ENCODE data around the gene DPY30.
"Not testable (repeated sequence)": the region's sequence is repeated elsewhere in the genome, so short reads cannot be mapped to it uniquely, and the experiment has no call there.

DPY30 gene

GRCh38 chr2:32039447-32040219, at the start of gene DPY30:
Gene DPY30 (minus strand): TSS chr2:32039805. CDS start chr2:32039456, 349 bp downstream.
- DNase-seq: peak; percentile 95 to 97 (median 95)

DNA sequence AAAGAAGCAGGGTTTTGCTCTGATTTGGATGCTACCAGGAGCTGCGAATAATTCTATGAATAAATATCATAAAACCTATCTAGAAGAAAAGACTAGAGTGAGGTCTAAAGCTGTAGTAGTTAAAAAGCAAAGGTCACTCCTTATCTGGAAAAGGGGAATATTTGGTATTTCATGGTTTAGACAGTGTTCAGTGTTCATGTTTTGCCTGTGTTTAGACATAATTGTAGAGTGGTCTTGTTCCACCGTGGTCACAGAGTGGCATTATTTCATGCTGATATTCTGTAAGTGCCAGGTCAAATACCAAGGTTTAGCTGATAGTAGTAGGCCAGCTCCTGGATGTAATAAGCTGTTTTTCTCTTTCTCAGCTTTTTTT, 34.5 kb upstream of the DPY30 start:
- DNase-seq: no peak

DNA sequence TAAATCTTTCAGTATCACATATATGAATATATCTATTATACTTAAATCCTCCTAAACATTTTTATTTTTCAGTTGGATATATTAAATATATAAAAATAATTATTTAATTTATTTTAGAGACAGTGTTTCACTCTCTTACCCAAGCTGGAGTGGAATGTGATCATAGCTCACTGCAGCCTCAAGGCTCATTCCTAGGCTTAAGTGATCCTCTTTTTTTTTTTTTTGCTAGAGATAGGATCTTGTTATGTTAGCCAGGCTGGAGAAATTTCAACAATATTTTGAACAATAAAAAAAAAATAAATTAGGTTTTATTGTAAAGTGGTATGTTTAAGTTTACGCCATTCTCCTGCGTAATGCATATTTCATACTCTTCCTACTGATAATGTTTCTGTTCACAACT, 27.9 kb upstream of the DPY30 start:
- DNase-seq: no peak

DNA sequence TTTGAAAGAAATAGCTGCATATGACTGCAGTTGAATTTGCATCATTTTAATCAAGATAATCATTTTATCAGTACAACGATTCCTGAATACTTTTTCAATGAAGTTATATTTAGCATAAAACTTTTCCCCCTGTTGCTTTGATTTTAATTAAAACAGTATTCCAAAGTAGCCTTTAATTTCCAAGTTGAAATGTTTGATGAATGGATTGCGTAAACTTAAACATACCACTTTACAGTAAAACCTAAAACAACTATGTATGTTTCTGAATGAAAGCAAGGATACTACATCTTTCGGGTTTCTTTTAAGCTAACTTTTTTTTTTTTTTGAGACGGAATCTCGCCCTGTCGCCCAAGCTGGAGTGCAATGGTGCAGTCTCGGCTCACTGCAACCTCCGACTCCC, 25.1 kb upstream of the DPY30 start:
- no peak for DNase-seq

- peak in 2 of 3 experiments; percentile 58 to 74 for DNase-seq
Measured at GRCh38 chr2:32064021-32064601, 24.5 kb upstream of the DPY30 start.

DNA sequence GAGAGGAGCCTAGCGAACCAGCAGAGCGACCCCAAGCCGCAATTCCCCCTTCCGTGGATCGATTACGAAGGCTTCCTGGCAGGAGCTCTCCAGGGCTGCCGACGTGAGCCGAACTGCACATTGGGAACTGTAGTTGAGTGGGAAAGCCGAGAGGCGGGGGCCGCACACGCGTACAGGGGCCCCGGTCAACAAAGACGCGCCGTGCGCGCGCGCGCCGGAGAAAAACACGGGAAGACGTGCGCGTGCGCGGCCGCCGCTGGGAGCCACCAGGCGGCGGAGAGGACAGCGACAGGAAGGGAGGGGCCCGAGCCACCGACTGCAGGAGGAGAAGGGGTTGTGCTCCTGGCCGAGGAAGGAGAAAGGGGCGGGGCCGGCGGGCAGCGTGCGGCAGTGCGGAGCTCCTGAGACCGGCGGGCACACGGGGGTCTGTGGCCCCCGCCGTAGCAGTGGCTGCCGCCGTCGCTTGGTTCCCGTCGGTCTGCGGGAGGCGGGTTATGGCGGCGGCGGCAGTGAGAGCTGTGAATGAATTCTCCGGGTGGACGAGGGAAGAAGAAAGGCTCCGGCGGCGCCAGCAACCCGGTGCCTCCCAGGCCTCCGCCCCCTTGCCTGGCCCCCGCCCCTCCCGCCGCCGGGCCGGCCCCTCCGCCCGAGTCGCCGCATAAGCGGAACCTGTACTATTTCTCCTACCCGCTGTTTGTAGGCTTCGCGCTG, 23.9 kb upstream of the DPY30 start, which contains the start of gene SPAST:
SPAST (plus strand) TSS at position 247 of the 711 bp plus-strand sequence; CDS start at position 523, 276 bp downstream.
- DNase-seq: peak; percentile 99 to 100 (median 99)

DNA sequence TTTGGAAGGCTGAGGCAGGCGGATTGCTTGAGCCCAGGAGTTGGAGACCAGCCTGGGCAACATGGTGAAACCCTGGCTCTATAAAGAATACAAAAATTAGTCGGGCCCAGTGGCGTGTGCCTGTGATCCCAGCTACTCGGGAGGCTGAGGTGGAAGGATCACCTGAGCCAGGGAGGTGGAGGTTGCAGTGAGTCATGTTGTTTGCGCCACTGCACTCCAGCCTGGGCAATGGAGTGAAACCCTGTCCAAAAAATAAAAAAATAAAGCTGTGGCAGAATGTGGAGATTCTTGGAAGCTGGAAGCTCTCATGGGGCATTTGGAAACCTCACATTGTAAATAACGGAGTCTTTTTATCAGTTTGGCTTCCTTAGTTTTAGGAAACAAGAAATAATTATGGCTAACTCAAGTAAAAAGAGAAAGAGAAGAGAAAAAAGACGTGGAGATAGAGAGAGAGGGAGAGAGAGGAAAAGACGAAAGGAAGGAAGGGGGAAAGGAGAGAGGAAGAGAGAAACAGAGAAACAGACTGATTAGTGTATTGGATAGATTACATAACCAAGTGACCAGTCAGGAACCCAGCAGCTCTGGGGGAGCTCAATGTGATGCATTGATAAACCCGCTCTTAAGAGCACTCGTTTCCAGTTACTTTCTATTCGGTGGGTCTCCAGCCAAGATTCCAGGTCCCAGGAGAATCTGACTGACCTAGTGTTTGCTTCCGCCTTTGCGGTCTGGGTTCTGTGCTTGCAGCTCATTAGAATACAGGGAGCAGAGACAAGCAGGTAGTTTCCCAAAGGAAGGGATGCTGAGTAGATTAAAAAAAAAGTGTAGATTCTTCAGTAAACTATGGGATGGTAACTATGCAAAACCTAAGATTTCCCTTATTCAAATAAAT, 22.6 kb upstream of the DPY30 start:
- DNase-seq: peak; percentile 41 to 77 (median 66)

- no peak for DNase-seq
Measured at GRCh38 chr2:32061430-32061829, 21.8 kb upstream of the DPY30 start.

DNA sequence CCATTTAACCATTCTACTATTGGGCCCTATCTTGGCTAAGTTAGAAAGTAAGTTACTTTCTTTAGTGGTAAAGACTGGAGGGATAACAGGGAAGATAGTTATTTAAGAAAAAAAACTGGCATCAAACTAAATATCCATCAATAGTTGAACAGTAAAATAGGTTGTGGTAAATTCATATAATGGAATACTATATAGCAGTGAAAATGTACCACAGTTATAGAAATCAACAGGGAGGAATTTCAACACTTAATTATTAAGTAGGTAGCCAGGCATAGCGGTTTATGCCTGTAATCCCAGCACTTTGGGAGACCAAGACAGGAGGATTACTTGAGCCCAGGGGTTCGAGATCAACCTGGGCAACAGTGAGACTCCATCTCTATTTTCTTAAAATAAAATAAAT, 20.7 kb upstream of the DPY30 start:
- DNase-seq: no peak

GRCh38 chr2:32058130-32058529, 18.5 kb upstream of the DPY30 start:
- no peak for DNase-seq

DNA sequence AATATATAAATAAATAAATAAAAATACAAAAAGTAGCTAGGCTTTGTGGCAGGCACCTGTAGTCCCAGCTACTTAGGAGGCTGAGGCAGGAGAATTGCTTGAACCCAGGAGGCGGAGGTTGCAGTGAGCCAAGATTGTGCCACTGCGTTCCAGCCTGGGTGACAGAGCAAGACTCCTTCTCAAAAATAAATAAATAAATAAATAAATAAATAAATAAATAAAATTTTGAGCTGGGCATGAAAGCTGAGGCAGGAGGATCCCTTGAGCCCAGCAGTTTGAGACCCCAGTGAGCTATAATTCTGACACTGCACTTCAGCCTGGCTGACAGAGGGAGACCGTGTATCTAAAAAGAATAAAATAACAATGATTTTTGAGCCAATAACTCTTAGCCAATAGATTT, 15.0 kb upstream of the DPY30 start:
- DNase-seq: not testable (repeated sequence)

- no peak for DNase-seq
Measured at GRCh38 chr2:32051836-32052439, 12.3 kb upstream of the DPY30 start.

DNA sequence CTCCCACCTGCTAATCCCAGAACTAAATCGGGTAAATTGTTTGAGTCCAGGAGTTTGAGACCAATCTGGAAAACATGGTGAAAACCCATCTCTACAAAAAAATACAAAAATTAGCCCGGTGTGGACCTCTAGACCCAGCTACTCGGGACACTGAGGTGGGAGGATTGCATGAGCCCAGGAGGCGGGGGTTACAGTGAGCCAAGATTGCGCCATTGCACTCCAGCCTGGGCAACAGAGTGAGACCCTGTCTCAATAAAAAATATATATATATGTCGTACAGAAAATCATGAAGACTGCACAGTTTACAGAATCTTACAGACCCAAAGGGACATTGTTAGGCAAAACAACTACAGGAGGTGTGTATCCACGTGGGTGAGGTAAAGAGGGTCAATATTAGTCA, 4.0 kb upstream of the DPY30 start:
- no peak for DNase-seq

DNA sequence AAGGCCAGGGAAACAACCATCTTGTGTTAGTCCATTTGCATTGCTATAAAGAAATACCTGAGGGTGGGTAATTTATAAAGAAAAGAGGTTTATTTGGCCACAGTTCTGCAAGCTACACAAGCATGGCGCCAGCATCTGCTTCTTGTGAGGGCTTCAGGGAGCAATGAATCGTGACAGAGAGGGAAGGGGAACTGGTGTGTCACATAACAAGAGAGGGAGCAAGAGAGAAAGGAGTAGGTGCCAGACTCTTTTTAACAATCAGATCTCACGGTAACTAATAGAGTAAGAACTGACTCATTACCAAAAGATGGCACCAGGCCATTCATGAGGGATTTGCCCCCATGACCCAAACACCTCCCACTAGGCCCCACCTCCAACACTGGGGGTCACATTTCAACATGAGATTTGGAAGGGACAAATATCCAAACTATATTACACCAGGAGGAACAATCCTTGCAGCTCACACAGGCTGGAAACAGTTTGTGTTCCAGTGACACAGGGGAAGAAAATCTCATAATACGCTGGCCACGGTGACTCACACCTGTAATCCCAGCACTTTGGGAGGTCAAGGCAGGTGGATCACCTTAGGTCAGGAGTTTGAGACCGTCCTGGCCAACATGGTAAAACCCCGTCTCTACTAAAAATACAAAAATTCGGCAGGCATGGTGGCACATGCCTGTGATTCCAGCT, 5.3 kb downstream of the DPY30 start:
- DNase-seq: not testable (repeated sequence)

- not testable (repeated sequence) for DNase-seq
Measured at GRCh38 chr2:32018789-32019482, 20.7 kb downstream of the DPY30 start.

GRCh38 chr2:32012872-32013271, 26.7 kb downstream of the DPY30 start:
- DNase-seq: no peak

DNA sequence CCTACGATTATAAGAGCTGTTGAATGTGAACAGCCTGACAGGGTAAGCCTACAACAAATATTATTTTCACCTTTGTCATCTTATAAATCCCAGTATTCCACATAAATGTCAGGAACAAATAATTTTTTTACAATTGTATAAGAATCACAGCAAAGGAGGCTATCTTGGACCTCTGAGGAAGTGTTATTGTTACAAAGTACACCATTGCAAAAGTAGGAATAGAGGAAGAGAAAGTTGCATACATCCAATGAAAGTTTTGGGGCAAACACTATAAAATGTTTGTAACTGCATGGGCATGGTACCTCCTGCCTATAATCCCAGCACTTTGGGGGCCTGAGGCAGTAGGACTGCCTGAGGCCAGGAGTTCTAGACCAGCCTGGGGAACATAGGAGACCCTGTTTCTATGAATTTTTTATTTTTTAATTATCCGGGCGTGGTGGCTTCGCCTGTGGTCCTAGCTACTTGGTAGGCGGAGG, 28.1 kb downstream of the DPY30 start:
- DNase-seq: no peak

- DNase-seq: peak; percentile 95 to 98 (median 98)
Measured at GRCh38 chr2:32010670-32011484, 28.7 kb downstream of the DPY30 start, which contains the start of gene MEMO1. Gene MEMO1 (minus strand): TSS chr2:32011008. CDS start chr2:32010247, 761 bp downstream.

- peak in 2 of 3 experiments; percentile 54 to 70 for DNase-seq
Measured at GRCh38 chr2:32010280-32010669, 29.3 kb downstream of the DPY30 start.
